GM18526 (cell line): Measurements from ENCODE around the gene DEPP1.
A peak's percentile ranks its signal among the peaks of the same experiment; 100 is the strongest.

Source experiments
- POLR2A ChIP-seq: IDR thresholded peaks from 3 replicates; pipeline ENCODE4 v1.6.1; 2011; ENCODE audit not compliant: insufficient read length; ENCODE audit errors: extremely low read depth

Gene DEPP1, protein sequence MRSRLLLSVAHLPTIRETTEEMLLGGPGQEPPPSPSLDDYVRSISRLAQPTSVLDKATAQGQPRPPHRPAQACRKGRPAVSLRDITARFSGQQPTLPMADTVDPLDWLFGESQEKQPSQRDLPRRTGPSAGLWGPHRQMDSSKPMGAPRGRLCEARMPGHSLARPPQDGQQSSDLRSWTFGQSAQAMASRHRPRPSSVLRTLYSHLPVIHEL

GRCh38 chr10:44978570-44979280, at the start of gene DEPP1:
Gene DEPP1 (minus strand): TSS chr10:44978809. CDS start chr10:44978030, 779 bp downstream.
- peak; percentile 75 for TF ChIP-seq POLR2A

DNA sequence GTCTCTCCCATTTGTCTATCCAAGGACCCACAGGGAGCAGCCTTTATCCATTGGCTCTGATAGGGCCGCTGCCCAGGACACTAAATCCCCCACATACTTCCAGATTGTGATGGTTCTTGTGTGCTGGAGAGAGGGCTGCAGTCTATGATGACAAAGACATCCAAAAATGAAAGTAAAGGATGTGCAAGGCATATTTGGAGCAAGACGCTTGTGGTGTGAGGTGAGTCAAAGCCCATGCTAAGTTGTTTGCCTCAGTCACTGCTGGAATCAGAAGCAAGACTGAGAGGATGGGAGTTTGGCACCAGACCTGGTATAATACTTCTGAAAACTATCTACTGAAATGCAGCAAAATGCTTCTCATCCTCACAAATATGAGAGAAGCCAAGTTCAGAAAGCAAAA, 44.8 kb upstream of the DEPP1 start:
- no peak for TF ChIP-seq POLR2A

GRCh38 chr10:45015590-45015989, 37.0 kb upstream of the DEPP1 start:
- TF ChIP-seq POLR2A, result no peak

- no peak for TF ChIP-seq POLR2A
These were observed 30.0 kb upstream of the DEPP1 start for GRCh38 chr10:45008524-45009161.

DNA sequence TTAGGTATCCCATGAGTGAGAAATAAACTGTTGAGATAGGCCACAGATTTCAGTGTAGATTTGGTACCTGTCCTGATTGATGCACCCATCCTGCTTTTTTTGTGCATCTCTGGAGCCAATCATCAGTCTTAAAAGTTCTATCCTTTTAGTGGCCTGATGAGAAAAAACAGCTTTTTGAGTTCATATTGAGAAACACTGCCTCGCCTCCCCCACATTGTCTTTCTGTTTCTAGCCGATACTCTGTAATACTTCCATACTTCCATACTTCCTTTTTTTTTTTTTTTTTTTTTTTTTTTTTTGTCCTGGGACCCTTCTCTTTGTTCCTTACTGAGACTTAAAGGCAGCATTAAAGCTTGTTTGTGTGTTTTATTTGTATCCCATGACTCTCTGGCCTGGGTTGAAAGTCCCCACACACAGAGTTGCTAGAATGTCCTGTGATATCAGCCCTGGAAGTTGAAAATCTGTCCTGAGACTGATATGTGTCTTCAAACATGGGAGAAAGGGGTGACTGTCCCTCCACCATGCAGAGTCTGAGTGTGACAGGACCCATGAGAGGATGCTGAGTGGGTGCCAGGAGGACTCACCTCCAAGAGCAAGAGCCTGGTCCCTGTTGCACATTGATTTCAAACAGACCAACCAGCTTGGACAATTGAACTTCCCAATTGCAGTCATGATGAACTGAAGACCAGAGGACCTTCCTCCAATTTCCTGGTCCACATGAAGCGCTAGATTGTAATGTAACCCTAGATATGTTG, 27.8 kb upstream of the DEPP1 start:
- TF ChIP-seq POLR2A, result no peak

- TF ChIP-seq POLR2A, result no peak
These were observed 26.7 kb upstream of the DEPP1 start for GRCh38 chr10:45005284-45005683.

DNA sequence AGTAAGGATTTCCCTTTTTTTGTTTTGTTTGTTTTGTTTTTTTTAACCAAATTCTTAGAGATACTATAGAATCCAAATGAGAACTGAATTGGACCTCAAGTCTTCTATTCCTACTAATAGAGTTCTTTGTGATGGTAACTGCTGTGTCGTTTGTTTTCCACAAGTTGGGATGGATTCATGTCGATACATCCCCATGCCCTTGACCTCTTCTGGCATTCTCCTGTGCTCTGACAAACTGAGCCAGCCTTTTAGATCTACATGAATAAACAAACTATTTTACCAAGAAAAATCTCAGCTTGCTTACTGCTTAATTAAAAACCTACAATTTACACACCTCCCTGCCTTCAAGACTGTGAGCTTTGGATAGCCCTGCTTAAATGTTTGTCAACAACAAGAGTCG, 26.1 kb upstream of the DEPP1 start:
- TF ChIP-seq POLR2A, result no peak

- no peak for TF ChIP-seq POLR2A
These were observed 24.9 kb upstream of the DEPP1 start for GRCh38 chr10:45003432-45004000.

- TF ChIP-seq POLR2A, result no peak
These were observed 23.0 kb upstream of the DEPP1 start for GRCh38 chr10:45001381-45002148.

- peak; percentile 68 for TF ChIP-seq POLR2A
These were observed 22.3 kb upstream of the DEPP1 start, which contains the start of gene ZNF22 for GRCh38 chr10:45000752-45001380. Gene ZNF22 (plus strand): TSS chr10:45000923. CDS start chr10:45003369, 2,446 bp downstream.

DNA sequence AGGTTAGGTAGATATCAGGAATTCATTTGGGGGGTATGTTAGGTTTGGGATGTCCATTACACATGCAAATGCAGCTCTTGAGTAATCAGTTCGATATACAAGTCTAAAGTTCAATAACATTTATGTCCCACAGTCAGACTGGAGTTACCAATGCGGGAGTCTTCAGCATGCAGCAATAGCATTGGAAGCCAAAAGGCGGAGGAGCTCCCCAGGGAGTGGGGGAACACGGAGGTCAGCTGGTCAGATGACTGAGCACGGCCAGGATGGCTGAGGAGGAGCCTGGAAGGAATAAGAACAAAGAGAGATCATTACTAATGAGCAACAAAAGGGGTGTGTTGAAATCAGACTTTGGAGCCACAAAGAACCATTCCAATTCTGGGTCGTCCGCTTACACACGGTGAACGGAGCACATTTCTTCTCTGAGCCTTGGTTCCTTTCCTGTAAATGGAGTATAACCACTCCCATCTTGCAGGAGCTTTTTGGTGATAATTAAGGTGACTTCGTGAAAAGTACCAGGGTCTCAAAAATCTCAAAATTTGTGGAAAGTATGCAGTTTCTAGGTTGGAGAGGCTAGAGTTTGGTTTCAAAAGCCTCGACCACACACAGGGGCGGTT, 21.6 kb upstream of the DEPP1 start:
- TF ChIP-seq POLR2A, result no peak

DNA sequence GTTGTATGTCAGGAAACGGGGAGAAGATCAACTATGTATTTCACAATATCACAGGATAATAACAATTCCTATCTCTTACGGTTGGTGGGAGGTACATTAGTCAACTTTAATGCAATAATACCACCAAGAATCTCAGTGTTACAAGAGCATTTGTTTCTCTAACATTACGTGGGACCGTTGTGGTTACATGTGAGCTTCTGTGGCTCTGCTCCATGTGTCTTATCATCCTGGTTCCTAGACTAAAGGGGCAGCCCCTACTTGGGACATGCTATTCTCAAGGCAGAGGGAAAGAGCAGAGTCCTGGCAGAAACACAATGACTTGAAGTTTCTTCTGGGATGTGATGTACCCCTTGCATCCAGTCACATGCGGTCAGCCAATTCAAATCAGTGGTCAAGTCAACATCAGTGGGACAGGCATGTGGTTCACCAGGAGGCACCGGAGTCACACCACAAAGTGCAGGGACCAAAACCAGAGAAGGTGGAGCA, 19.6 kb upstream of the DEPP1 start:
- TF ChIP-seq POLR2A, result no peak

DNA sequence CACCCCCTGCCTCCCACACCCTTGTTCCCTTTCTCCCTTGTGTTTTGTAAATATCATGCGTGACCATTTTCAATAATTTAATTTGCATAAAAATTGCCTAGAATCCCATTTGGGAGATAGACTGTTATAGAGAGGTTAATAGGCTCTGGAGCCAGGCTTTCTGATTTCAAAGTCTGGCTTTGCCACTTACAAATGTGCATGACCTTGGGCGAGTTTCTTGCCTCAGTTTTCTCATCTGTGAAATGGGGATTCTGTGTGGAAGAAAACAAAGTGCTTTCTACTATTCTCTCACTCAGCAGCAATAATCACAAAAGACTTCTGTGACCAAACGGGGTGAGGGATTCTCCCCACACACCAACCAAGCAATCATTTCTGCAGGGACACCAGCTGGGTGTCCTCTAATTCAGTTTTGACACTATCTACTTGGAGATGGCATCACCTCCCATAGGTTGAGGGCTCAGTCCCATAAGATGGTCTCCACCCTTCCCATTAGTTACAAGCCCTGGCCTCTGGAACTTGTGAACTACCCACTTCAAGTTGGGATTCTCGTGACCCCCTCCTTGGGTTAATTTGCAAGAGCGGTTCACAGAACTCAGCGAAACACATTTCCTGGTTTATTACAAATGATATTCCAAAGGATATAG, 18.6 kb upstream of the DEPP1 start:
- TF ChIP-seq POLR2A, result no peak

DNA sequence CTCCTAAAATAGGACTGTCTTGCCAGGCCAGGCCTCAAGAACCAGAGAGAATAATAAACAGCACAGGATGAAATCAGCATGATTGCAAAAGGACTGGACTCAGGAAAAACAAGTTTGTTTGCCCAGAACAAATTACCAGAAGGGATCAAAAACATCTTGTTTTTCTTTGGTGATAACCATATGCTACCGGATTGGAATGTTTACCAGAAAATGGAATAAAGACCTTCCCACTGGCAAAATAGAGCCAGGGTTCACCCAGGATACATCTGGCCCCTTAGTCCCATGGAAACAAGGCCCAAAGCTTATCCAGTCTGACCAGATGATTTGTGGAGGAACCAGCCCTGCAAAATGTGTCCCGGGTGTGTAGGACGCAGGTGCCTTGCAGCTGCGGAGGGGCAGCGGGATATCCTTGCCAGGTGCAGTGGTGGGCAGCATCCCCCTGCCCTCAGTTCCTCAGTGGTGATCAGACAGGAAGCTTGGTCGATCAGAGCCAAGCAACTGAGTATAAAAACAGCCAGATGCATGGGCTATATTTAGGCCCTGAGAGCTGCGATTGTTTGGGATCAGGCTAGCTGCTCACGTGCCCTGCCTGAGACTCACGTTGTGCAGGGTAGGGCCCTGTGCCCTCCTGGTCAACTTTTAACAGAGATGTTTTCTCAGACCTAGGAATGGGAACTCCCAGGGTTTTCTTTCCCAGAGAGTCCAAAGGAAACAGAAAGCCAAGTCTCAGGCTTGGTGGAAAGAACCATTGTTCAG, 17.5 kb upstream of the DEPP1 start:
- TF ChIP-seq POLR2A, result no peak
